Measurements from ENCODE around the gene ELFN1. TPM values are rescaled to one million over a fixed set of nuclear protein-coding genes. Genes with fewer than 3 reads are reported as not detected.

The ELFN1 gene
- polyA plus RNA-seq, 2 donors: 0.16 to 0.39 TPM

GRCh38 chr7:1704811-1705738 lies 35.0 kb downstream of the ELFN1 start:
- H3K27ac ChIP-seq (ENCODE audit: low read depth in 2 of 2, low read length in 1 of 2): no peak overlapping the region
- no peaks in the 10 kb centered on the region for H3K27me3 ChIP-seq (ENCODE audit: control insufficient read depth in 1 of 2, insufficient read depth in 2 of 2, low read length in 2 of 2)
- no peak overlapping the region for H3K4me3 ChIP-seq (ENCODE audit: low read depth in 1 of 2, low read length in 2 of 2)
- no peaks in the 10 kb centered on the region for H3K36me3 ChIP-seq (ENCODE audit: control insufficient read depth in 2 of 2, insufficient read depth in 2 of 2, low read length in 1 of 2)
- 78 to 83% methylated on average over 26 of the region's 26 CpGs for WGBS, 2 donors
- no peaks in the 10 kb centered on the region for H3K9me3 ChIP-seq (ENCODE audit: control insufficient read depth in 2 of 2, insufficient read depth in 1 of 2, low read depth in 1 of 2, low read length in 1 of 2)
- peaks cover 0 to 3% of the 10 kb centered on the region in 2 donors for H3K4me1 ChIP-seq (ENCODE audit: control insufficient read depth in 2 of 2, insufficient read depth in 2 of 2, low read length in 1 of 2)

- no peaks in the 10 kb centered on the region for H3K27me3 ChIP-seq (ENCODE audit: control insufficient read depth in 1 of 2, insufficient read depth in 2 of 2, low read length in 2 of 2)
- no peaks in the 10 kb centered on the region for H3K36me3 ChIP-seq (ENCODE audit: control insufficient read depth in 2 of 2, insufficient read depth in 2 of 2, low read length in 1 of 2)
- 88 to 91% methylated on average over 13 of the region's 13 CpGs for WGBS, 2 donors
Observed at GRCh38 chr7:1705856-1706255, 35.8 kb downstream of the ELFN1 start.

GRCh38 chr7:1706381-1706720 lies 36.3 kb downstream of the ELFN1 start:
- Histone ChIP-seq H3K9me3 (ENCODE audit: control insufficient read depth in 2 of 2, insufficient read depth in 1 of 2, low read depth in 1 of 2, low read length in 1 of 2) (no peaks in the 10 kb centered on the region), H3K27me3 (ENCODE audit: control insufficient read depth in 1 of 2, insufficient read depth in 2 of 2, low read length in 2 of 2) (no peaks in the 10 kb centered on the region), H3K27ac (ENCODE audit: low read depth in 2 of 2, low read length in 1 of 2) (no peak overlapping the region), H3K36me3 (ENCODE audit: control insufficient read depth in 2 of 2, insufficient read depth in 2 of 2, low read length in 1 of 2) (no peaks in the 10 kb centered on the region), H3K4me1 (ENCODE audit: control insufficient read depth in 2 of 2, insufficient read depth in 2 of 2, low read length in 1 of 2) (peaks cover 0 to 3% of the 10 kb centered on the region in 2 donors), H3K4me3 (ENCODE audit: low read depth in 1 of 2, low read length in 2 of 2) (no peak overlapping the region)
- WGBS, 2 donors: 69 to 72% methylated on average over 5 of the region's 5 CpGs

More at GRCh38 chr7:1705856-1706255, 35.8 kb downstream of the ELFN1 start:
- Histone ChIP-seq H3K4me3 (ENCODE audit: low read depth in 1 of 2, low read length in 2 of 2) (no peak overlapping the region), H3K9me3 (ENCODE audit: control insufficient read depth in 2 of 2, insufficient read depth in 1 of 2, low read depth in 1 of 2, low read length in 1 of 2) (no peaks in the 10 kb centered on the region), H3K4me1 (ENCODE audit: control insufficient read depth in 2 of 2, insufficient read depth in 2 of 2, low read length in 1 of 2) (peaks cover 0 to 3% of the 10 kb centered on the region in 2 donors), H3K27ac (ENCODE audit: low read depth in 2 of 2, low read length in 1 of 2) (no peak overlapping the region)

- Histone ChIP-seq H3K27me3 (ENCODE audit: control insufficient read depth in 1 of 2, insufficient read depth in 2 of 2, low read length in 2 of 2) (no peaks in the 10 kb centered on the region), H3K4me3 (ENCODE audit: low read depth in 1 of 2, low read length in 2 of 2) (no peak overlapping the region), H3K9me3 (ENCODE audit: control insufficient read depth in 2 of 2, insufficient read depth in 1 of 2, low read depth in 1 of 2, low read length in 1 of 2) (no peaks in the 10 kb centered on the region), H3K4me1 (ENCODE audit: control insufficient read depth in 2 of 2, insufficient read depth in 2 of 2, low read length in 1 of 2) (peaks cover 0 to 3% of the 10 kb centered on the region in 2 donors), H3K27ac (ENCODE audit: low read depth in 2 of 2, low read length in 1 of 2) (no peak overlapping the region), H3K36me3 (ENCODE audit: control insufficient read depth in 2 of 2, insufficient read depth in 2 of 2, low read length in 1 of 2) (no peaks in the 10 kb centered on the region)
- WGBS, 2 donors: 58 to 66% methylated on average over 32 to 33 of the region's 33 CpGs
Observed at GRCh38 chr7:1706721-1707613, 36.9 kb downstream of the ELFN1 start.

GRCh38 chr7:1707756-1708595 lies 37.9 kb downstream of the ELFN1 start:
- Histone ChIP-seq H3K4me3 (ENCODE audit: low read depth in 1 of 2, low read length in 2 of 2) (no peak overlapping the region), H3K4me1 (ENCODE audit: control insufficient read depth in 2 of 2, insufficient read depth in 2 of 2, low read length in 1 of 2) (peaks cover 0 to 3% of the 10 kb centered on the region in 2 donors), H3K27me3 (ENCODE audit: control insufficient read depth in 1 of 2, insufficient read depth in 2 of 2, low read length in 2 of 2) (no peaks in the 10 kb centered on the region), H3K36me3 (ENCODE audit: control insufficient read depth in 2 of 2, insufficient read depth in 2 of 2, low read length in 1 of 2) (no peaks in the 10 kb centered on the region), H3K9me3 (ENCODE audit: control insufficient read depth in 2 of 2, insufficient read depth in 1 of 2, low read depth in 1 of 2, low read length in 1 of 2) (no peaks in the 10 kb centered on the region), H3K27ac (ENCODE audit: low read depth in 2 of 2, low read length in 1 of 2) (no peak overlapping the region)
- 80% methylated on average over 17 of the region's 17 CpGs for WGBS, 2 donors

- WGBS, 2 donors: 91 to 94% methylated on average over 17 of the region's 17 CpGs
- Histone ChIP-seq H3K27me3 (ENCODE audit: control insufficient read depth in 1 of 2, insufficient read depth in 2 of 2, low read length in 2 of 2) (no peaks in the 10 kb centered on the region), H3K4me3 (ENCODE audit: low read depth in 1 of 2, low read length in 2 of 2) (no peak overlapping the region), H3K4me1 (ENCODE audit: control insufficient read depth in 2 of 2, insufficient read depth in 2 of 2, low read length in 1 of 2) (peaks cover 0 to 5% of the 10 kb centered on the region in 2 donors), H3K9me3 (ENCODE audit: control insufficient read depth in 2 of 2, insufficient read depth in 1 of 2, low read depth in 1 of 2, low read length in 1 of 2) (no peaks in the 10 kb centered on the region), H3K27ac (ENCODE audit: low read depth in 2 of 2, low read length in 1 of 2) (no peak overlapping the region), H3K36me3 (ENCODE audit: control insufficient read depth in 2 of 2, insufficient read depth in 2 of 2, low read length in 1 of 2) (no peaks in the 10 kb centered on the region)
Observed at GRCh38 chr7:1708596-1709251, 38.6 kb downstream of the ELFN1 start.

- Histone ChIP-seq H3K27me3 (ENCODE audit: control insufficient read depth in 1 of 2, insufficient read depth in 2 of 2, low read length in 2 of 2) (no peaks in the 10 kb centered on the region), H3K4me3 (ENCODE audit: low read depth in 1 of 2, low read length in 2 of 2) (no peak overlapping the region), H3K27ac (ENCODE audit: low read depth in 2 of 2, low read length in 1 of 2) (no peak overlapping the region), H3K36me3 (ENCODE audit: control insufficient read depth in 2 of 2, insufficient read depth in 2 of 2, low read length in 1 of 2) (no peaks in the 10 kb centered on the region), H3K4me1 (ENCODE audit: control insufficient read depth in 2 of 2, insufficient read depth in 2 of 2, low read length in 1 of 2) (peaks cover 0 to 7% of the 10 kb centered on the region in 2 donors), H3K9me3 (ENCODE audit: control insufficient read depth in 2 of 2, insufficient read depth in 1 of 2, low read depth in 1 of 2, low read length in 1 of 2) (no peaks in the 10 kb centered on the region)
- WGBS, 2 donors: 97% methylated on average over 10 of the region's 10 CpGs
Observed at GRCh38 chr7:1709281-1709680, 39.2 kb downstream of the ELFN1 start.

- H3K27me3 ChIP-seq (ENCODE audit: control insufficient read depth in 1 of 2, insufficient read depth in 2 of 2, low read length in 2 of 2): no peaks in the 10 kb centered on the region
- H3K4me1 ChIP-seq (ENCODE audit: control insufficient read depth in 2 of 2, insufficient read depth in 2 of 2, low read length in 1 of 2): peaks cover 0 to 7% of the 10 kb centered on the region in 2 donors
- H3K9me3 ChIP-seq (ENCODE audit: control insufficient read depth in 2 of 2, insufficient read depth in 1 of 2, low read depth in 1 of 2, low read length in 1 of 2): peaks cover 0 to 3% of the 10 kb centered on the region in 2 donors
- WGBS, 2 donors: 86 to 88% methylated on average over 4 of the region's 4 CpGs
- H3K27ac ChIP-seq (ENCODE audit: low read depth in 2 of 2, low read length in 1 of 2): no peak overlapping the region
- no peak overlapping the region for H3K4me3 ChIP-seq (ENCODE audit: low read depth in 1 of 2, low read length in 2 of 2)
- no peaks in the 10 kb centered on the region for H3K36me3 ChIP-seq (ENCODE audit: control insufficient read depth in 2 of 2, insufficient read depth in 2 of 2, low read length in 1 of 2)
Observed at GRCh38 chr7:1709900-1710299, 39.8 kb downstream of the ELFN1 start.

Measured in esophagus (tissue), 2 donors.